ENCODE data around the gene NXN.
"Not testable (repeated sequence)": the region's sequence is repeated elsewhere in the genome, so short reads cannot be mapped to it uniquely, and the experiment has no call there.

The NXN gene

DNA sequence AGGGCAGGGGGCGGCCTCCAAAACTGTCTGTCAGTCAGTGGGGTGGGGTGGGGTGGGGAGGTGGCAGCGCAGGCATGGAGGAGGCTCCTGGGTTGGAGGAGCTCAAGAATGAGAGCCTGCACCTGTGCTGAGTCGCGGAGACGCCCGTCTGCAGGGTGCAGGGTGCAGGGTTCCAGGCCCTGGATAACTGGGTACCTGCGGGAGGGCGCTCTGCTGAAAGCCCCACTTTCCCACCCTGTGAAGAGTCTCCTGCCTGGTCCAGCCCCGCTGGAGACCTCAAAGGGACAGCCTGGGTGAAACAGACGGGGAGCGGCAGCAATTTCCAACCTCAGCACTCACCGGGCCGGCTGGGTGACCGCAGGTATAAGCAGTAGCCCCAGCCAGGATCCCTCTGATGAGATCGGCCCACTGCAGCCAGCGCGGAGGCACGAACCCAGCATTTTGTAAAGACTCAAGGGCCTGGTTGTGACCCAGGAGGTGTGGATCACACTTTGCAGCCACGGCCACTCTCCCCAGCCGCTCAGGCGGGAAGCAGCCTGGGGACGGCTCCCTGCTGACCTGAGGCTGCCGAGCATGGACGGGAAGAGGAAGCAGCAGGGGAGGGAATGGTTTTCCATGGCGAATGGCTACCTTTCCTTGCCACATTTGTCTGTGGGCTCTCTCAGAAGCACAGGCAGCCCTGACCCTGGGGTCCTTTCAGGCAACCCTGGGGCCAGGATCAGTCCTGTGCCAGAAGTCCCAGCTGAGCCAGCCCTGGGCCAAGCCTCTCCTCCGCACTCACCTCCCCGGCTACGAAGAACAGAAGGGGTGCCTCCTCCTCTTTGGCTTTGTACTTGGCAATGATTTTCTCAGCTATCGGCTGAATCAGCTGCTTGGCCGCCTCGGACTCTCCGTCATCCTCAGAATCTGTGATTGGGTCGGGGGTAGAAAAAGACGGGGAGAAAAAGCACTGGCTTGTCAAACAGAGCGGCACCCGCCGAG is 176.4 kb downstream of the NXN start:
- no peak for DNase-seq (ENCODE audit: low read depth in 2 of 3, low spot score in 1 of 3)

DNA sequence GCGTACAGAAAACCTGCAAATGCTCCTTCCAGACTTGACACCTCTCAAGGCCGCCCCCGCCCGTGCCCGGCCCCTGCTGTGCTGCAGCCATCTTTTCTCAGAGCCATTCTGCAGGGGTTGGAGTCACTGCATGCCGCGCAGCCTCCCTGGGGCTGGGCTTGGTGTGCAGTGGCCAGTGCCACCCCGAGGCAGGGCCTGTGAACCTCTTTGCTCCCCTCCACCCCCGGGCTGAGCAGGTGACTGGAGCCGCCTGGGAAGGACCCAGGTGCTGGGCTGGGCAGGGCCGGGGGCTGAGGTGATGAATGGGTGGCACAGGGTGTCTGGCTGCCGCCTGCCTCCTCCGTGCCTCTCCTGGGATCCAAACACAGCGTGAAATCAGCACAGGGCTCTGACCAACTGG is 177.1 kb downstream of the NXN start:
- no peak for DNase-seq (ENCODE audit: low read depth in 2 of 3, low spot score in 1 of 3)

DNA sequence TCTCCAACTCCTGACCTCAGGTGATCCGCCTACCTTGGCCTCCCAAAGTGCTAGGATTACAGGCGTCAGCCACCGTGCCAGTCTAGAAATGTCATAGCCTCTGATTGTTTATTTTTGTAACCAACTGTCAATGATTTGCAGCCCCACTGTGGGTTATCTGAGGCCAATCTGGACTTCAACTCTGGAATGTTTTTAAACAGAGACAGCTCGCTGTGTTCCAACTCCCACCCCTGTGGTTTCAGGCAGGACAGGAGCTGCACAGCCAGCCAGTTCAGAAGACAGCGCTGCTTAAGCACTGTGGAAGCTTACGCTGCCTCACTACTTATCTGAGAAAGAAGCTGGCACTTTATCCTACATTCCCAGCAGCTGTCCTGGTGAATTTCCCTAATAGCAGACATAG is 177.9 kb downstream of the NXN start:
- DNase-seq (ENCODE audit: low read depth in 2 of 3, low spot score in 1 of 3) = no peak

DNA sequence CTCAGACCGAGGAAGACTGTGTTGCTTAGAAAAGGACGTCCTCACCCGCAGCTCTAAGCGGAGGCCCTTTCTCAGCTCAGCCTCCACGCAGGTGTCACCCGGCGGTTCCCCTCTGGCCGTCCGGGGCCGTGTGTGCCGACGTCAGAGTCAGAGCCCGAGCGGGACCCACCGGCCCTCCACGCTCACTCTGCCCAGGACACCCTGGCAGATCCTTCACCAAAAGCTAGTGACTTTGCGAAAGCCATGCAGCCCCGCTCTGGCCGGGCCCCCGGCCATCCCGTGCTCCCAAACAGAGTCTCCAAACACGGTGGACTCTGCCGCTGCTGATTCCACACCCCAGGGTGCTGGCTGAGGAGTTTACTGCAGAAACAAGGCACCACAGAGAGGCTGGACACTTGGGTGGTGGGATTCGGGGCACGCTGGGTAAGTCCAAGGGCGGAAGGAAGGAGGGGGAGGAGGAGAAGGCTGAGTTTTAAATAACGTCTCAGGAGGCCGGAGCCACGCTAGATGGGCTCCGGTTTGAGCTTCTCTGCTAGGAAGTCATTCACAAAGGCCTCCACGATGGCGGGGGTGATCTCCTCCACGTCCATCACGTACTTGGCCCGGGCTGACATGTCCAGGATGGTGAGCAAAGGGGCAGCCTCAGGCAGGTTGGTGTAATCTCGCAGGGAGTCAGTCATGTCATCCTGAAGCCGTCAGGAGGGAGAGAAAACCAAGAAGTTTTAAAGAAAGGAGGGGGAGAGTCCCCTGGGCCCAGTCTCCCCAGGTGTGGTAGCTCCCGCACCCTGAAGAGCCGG is 178.9 kb downstream of the NXN start:
- DNase-seq (ENCODE audit: low read depth in 2 of 3, low spot score in 1 of 3) = no peak

DNA sequence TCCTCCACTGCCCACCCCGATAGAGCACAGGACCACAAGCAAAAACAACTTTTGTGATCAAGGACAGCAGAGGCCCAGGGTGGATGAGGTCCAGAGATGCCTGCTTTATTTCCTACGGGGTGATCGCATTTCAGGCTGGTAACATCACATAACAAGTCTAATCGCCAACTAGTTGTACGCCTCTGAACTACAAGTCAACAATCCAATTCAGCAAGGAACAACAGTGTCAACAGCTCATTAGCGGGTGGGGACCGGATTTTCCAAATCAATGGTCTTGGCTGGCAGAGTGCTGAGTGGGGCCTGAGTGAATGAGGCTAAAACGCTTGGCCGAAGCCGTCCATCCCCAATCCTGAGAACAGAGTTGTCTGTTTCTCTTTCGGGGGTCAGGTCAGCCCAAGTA is 180.3 kb downstream of the NXN start:
- DNase-seq (ENCODE audit: low read depth in 2 of 3, low spot score in 1 of 3) = no peak

DNA sequence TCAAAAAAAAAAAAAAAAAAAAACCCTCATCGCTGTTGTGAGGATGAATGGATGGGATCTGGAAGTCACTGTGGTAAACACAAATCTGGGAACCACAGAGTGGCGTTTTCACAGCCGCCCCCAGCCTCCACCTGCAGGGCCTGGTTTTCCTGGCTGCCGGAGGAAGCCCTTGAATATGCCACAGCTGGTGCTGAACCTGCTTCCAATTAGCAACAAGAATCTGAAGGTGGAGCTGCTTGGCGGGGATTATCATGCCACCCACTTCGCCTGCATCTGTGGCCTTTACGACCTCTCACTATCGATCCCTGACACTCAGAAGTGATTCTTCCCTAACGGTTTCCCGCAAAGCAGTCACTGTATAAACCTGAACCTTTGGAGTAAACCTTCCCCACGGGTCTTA is 181.3 kb downstream of the NXN start:
- no peak for DNase-seq (ENCODE audit: low read depth in 2 of 3, low spot score in 1 of 3)

DNA sequence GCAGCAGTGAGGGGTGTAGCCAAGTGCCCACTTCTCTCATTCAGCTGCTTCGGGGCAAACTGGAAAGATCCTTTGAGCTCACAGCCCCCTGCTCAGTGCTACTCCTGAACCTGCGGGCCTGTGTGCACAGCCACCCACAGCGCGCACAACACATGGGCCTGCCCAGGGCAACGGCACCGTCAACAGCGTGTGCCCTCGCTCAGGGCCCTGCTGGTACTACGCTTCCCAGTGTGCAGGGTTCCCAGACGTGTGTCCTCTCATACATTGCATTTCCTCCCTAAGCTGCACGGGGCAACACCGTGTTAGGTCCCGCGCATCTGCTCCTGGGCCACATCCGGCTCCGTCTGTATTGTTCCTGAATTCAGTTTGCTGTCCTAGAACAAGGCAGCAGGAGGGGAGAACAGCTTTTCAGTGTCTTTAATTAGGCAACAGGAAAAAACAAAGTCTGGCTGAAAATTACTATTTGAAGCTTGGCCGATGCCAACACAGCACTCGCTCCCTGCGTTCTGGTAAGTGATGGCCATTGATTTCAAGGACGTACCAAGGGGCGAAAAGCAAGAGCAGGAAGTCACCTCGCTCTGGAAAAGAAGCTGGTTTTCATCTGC is 182.2 kb downstream of the NXN start:
- no peak for DNase-seq (ENCODE audit: low read depth in 2 of 3, low spot score in 1 of 3)

DNA sequence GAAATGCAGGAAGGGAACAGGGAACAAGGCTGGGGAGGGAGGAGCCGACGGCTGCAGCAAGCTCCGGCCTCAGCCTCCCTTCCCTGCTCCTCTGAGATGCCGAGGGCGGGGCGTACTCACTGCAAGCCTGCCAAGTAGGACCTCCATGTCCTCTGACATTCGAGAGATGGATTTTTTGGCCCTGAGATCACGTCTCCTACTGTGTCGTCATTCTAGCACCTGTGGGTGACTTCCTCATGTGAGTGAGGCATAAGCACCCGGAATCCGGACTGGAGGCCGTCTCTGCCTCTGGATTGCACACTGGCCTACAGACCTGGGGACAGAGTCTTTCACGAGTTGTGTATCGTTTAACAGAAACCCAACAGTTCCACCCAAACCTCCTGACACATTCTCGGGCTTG is 183.0 kb downstream of the NXN start:
- no peak for DNase-seq (ENCODE audit: low read depth in 2 of 3, low spot score in 1 of 3)

DNA sequence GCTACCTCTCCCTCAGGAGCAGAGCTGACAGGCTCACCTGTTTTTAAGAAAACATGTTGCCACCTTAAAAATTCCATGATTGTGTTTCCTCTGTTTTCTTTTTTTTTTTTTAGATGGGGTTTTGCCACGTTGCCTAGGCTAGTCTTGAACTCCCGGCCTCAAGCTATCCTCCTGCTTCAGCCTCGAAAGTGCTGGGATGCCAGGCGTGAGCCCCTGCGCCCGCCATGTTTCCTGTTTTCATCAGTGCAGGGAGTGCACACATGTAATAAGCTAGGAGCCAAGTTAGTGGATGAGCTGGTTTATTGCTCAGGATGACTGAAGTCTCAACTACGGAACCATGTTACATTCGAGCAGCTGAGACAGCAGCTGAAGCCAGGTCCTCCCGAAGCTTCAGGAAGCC is 183.9 kb downstream of the NXN start:
- DNase-seq (ENCODE audit: low read depth in 2 of 3, low spot score in 1 of 3) = no peak

DNA sequence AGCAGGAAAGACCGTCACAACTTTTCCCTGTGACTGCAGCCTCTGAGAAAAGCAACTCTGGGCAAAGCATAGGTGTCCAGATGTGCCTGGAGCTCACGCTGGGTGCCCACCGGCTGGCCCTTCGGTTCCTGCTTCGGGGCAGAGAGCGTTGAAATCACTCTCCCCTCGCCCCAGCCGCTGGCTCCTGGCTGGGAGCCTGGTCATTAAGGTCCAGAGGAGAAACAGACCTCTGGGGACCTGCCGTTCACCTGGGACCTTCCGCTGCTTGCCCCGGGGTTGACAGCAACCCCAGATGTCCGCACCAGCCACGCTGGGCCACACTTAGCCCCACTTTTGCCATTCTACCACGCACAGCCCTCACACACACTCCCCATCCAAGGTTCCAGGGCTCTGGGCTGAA is 184.3 kb downstream of the NXN start:
- DNase-seq (ENCODE audit: low read depth in 2 of 3, low spot score in 1 of 3) = no peak

DNA sequence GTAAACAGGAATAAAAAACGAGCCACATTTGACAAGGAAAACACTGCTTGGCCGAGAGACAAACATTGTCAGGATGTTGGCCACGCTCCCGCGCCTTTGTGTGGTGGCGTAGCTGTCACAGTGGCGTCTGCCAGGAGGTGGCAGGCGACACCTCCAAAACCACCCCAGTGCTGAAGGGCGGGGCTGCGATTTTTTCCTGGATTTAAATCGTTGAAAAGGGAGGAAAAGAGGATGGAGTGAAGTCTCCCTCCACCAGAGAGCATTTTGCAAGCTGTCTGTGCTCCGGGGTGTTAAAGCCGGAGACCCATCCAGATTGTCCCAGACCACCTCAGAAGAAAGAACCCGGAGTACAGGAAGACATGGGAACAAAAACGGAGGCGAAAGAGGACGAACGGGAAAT is 184.7 kb downstream of the NXN start:
- peak in 2 of 3 donors; percentile 28 to 35 for DNase-seq (ENCODE audit: low read depth in 2 of 3, low spot score in 1 of 3)

DNA sequence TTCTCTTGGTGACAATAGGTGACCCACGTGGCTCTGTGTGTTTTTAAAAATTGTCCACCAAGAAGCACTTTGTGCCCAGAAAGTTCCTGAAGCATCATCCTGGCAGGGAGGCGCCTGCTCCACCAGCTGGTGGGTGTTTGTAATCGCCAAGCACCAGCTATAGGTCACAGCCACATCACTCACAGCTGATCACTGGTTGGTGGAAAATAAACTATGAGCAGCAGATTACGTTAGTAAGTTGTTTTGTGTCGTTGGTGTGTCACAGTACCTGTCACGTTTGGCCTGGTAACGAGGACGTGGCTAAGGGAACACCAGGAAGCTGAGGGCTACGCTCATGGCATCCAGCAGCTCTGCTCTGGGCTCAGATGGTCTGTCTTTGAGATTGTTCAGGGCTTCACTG is 187.3 kb downstream of the NXN start:
- DNase-seq (ENCODE audit: low read depth in 2 of 3, low spot score in 1 of 3) = no peak

DNA sequence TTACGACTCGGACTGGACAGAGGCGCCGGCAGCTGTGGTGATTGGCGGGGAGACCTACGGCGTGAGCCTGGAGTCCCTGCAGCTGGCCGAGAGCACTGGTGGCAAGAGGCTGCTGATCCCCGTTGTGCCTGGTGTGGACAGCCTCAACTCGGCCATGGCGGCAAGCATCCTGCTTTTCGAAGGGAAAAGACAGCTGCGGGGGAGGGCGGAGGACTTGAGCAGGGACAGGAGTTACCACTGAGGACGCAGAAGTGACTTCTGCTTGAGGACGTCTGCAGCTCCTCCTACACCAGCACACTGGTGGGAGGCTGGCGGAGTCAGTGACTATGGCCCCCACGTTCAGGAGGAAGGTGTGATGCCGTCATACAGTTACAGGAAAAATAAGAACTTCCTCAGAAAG is 187.7 kb downstream of the NXN start:
- DNase-seq (ENCODE audit: low read depth in 2 of 3, low spot score in 1 of 3) = no peak

DNA sequence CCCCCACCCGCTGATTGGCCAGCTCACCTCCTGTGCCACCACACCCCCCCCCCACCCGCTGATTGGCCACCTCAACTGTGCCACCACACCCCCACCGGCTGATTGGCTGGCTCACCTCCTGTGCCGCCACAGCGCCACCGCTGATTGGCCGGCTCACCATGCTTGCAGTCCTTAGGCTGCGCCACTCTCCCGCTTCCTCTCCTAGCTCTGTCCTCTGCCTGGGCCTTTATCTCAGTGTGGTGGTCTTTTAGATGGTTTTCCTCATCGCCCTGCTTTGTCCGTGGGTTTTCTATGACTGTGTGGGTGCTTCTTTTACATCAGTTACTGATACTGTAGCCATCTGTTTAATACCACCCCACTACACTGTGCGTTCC is 188.7 kb downstream of the NXN start:
- not testable (repeated sequence) for DNase-seq (ENCODE audit: low read depth in 2 of 3, low spot score in 1 of 3)

DNA sequence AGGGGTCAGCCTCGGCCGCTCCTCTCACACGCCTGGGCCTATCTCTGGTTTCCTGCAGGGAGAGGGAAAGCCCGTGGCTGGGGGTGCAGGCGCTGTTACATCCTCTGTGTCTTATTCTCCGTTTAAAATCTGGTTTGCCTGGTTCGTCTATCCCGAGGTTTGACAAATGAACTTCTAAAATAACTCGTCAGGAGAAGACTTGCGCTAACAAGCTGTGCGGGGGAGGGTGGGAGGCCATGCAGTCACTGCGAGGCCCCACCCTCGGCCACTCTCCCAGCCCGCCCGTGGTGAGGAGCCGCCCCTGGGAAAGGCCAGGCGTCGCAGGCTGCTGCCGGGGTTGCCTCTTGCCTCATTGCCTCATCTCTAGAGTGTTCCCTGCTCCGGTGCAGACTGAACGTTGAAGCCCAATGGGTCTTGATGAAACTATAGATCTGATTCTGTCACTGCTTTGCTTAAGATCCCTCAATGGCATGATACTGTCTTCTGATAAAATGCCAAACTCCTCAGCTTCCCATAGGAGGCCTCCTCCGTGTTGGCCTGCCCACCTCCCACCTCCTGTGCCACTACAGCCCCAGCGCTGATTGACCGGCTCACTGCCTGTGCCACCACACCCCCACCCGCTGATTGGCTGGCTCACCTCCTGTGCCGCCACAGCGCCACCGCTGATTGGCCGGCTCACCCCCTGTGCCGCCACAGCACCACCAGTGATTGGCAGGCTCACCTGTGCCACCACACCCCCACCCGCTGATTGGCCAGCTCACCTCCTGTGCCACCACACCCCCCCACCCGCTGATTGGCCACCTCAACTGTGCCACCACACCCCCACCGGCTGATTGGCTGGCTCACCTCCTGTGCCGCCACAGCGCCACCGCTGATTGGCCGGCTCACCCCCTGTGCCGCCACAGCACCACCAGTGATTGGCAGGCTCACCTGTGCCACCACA is 189.4 kb downstream of the NXN start:
- not testable (repeated sequence) for DNase-seq (ENCODE audit: low read depth in 2 of 3, low spot score in 1 of 3)

DNA sequence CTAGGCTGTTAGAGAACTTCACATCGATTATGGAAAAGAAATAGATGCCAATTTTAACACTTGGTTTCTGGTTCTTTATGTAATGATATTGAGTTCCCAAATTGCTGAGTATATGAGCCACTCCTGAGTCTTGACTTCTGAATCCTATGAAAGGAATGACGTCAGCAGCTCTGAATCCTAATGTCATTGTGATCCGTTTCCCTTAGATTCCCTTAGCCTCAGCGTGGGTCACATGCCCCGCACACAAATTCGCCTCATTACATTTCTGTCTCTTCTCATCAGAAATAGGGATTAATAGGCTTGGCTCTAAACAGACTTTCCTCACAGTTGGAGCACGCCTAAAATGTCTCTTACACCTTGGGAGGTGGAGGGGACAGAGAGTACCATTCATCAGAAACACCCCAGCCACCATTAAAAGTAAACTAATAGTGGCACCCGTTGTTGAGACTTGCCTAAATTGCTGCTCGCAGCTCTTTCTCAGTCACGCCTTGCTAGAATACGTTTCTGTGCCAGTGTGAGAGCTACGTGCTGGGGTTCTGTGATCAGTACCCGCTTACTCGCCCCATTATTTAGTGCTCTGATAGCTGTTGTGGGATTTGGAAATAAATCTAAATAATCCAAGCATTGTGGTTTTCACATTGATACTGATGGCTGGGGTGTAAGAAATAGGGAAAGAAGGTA is 190.3 kb downstream of the NXN start:
- DNase-seq (ENCODE audit: low read depth in 2 of 3, low spot score in 1 of 3) = no peak

DNA sequence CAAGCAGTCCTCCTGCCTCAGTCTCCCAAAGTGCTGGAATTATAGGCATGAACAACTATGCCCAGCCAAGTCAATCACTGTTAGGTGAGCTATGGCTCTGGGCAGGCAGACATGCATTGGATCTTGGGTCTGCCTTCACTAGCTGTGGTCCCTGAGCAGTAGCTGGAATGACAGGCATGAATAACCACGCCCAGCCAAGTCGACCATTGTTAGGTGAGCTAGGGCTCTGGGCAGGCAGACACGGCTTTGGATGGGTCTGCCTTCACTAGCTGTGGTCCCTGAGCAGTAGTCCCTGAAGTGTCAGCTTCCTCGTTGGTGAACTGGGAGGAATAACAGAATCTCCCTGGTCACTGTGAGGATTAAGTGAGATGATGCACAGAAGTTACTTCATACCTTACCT is 191.0 kb downstream of the NXN start:
- no peak for DNase-seq (ENCODE audit: low read depth in 2 of 3, low spot score in 1 of 3)

DNA sequence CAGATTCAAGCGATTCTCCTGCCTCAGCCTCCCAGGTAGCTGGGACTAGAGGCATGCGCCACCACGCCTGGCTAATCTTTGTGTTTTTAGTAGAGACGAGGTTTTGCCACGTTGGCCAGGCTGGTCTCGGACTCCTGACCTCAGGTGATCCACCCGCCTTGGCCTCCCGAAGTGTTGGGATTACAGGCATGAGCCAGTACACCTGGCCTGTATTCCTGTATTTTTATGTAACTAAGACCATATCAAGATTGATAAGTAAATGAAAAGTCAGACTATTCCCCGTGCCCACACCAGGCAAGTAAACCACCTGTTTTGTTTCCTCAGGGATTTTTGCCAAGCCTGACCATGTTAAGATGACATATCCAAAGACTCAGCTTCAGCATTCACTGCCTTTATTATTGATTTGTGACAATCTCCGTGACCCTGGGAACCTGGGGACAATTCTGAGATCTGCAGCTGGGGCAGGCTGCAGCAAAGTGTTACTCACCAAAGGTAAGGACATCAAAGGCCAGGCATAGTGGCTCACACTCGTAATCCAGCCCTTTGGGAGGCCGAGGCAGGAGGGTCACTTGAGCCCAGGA is 191.8 kb downstream of the NXN start:
- no peak for DNase-seq (ENCODE audit: low read depth in 2 of 3, low spot score in 1 of 3)

DNA sequence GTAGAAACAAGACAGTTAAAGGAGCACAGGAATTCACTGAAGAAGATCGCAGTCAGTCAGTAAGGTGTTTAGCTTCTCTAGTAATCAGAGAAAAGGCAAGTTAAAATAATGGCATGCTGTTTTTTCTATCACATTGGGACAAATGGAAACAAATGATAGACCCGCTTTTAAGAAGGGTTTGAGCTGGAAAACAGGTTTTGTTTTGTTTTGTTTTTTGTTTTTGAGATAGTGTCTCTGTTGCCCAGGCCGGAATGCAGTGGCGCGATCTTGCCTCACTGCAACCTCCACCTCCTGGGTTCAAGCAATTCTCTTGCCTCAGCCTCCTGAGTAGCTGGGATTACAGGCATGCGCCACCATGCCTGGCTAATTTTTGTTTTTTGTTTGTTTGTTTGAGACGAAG is 193.7 kb downstream of the NXN start:
- not testable (repeated sequence) for DNase-seq (ENCODE audit: low read depth in 2 of 3, low spot score in 1 of 3)

DNA sequence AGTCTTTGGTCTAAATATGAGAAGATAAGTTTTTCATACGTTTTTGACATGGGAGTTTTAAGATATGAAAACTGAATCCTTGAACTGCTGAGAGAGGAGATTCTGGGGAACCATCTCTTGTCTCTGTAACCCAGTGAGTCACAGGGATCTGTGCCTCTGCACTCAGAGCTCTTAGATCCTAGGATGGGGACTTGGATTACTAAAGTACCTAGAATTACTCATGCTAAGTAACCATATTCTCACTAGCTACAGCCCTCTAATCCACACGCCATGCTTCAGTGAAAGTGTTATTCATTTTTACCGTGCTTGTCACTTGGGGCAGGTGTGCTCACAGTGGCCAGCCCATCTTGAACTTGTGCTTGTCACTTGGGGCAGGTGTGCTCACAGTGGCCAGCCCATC is 195.4 kb downstream of the NXN start:
- DNase-seq (ENCODE audit: low read depth in 2 of 3, low spot score in 1 of 3) = no peak

Data from stimulated activated CD4-positive, alpha-beta T cell treated with anti-CD3 and anti-CD28 coated beads, Interleukin-12 subunit alpha, Interleukin-12 subunit beta, amount 100 ng/mL, for 48 hours (primary cell).